Measurements from ENCODE around the gene FOLR2.

GRCh38 chr11:72203163-72203562 lies 13.4 kb upstream of the FOLR2 start:
- TF ChIP-seq CTCF (IDR thresholded peaks at IDR 0.05 in 8 of 11, conservative IDR thresholded peaks at IDR 0.05 in 3 of 11) (no peak), POLR2AphosphoS5 (IDR thresholded peaks at IDR 0.05) (no peak)
